ENCODE results near the gene ZNF41. TPM values are rescaled to one million over a fixed set of nuclear protein-coding genes. Genes with fewer than 3 reads are reported as not detected.

The ZNF41 gene
- total RNA-seq, 1 experiment from 2014 or later: 2.5 TPM

DNA sequence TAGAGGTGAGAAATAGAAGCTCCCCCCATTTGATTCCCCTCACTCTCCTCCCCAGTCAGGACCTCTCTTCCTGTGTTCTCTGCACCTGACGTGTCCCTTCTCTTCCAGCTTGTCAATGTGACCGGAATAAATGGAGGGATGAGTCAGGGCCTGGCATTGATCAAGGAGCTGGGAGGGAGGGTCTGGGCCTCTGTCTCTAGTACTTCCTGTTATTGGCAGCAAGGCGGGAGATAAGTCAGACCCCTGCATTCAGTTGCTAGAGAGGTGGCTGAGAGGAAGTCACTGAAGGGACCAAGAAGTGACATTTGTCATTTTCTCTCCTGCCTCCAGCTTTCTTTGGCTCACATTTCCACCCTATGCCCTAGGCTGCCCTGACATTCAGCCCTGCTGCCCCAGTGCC, 35.1 kb upstream of the ZNF41 start:
- no peaks in the 10 kb centered on the region for H3K4me1 ChIP-seq (ENCODE audit: insufficient read depth, low read length)
- no peak overlapping the region for H2BK15ac ChIP-seq (ENCODE audit: low read depth, low read length)
- H3K4me2 ChIP-seq (ENCODE audit: insufficient read depth, insufficient read length, low read length): no peak overlapping the region
- Mint-ChIP-seq H3K36me3 (ENCODE audit: insufficient read depth in 1 of 3, low read depth in 3 of 3) (peaks cover 0 to 12% (median 4%) of the 10 kb centered on the region in 3 experiments; a peak in 4 of 7 replicates), H3K27ac (no peak overlapping the region; a peak in 1 of 7 replicates), H3K4me3 (no peak overlapping the region), H3K4me1 (peaks cover 5% of the 10 kb centered on the region in 2 experiments), H3K27me3 (ENCODE audit: low read depth) (peaks cover 3% of the 10 kb centered on the region), H3K9me3 (peaks cover 52 to 59% of the 10 kb centered on the region in 2 experiments)
- no peak overlapping the region for H3K27ac ChIP-seq (ENCODE audit: insufficient read length, low read depth, low read length)
- DNase-seq: no peak
- no peak overlapping the region for H4K5ac ChIP-seq (ENCODE audit: insufficient read length, low read depth, low read length)
- H3K4ac ChIP-seq (ENCODE audit: low read depth, low read length): no peak overlapping the region
- H3T11ph ChIP-seq (ENCODE audit: low read length): no peak overlapping the region
- H3K18ac ChIP-seq (ENCODE audit: insufficient read length, low read depth, low read length): no peak overlapping the region
- H2AFZ ChIP-seq (ENCODE audit: low read length): no peak overlapping the region
- H3K79me1 ChIP-seq (ENCODE audit: insufficient read depth, low read depth, low read length, poor library complexity, severe bottlenecking): no peaks in the 10 kb centered on the region
- no peak overlapping the region for H2BK12ac ChIP-seq (ENCODE audit: insufficient read length, low read depth, low read length)
- H3K56ac ChIP-seq (ENCODE audit: insufficient read length, low read depth, low read length): no peak overlapping the region
- no peak overlapping the region for H3K9ac ChIP-seq (ENCODE audit: extremely low read depth, insufficient read length, low read length)
- no peaks in the 10 kb centered on the region; the same call in 1 of the 2 replicates for H3K27me3 ChIP-seq (ENCODE audit: insufficient read depth, low read length)
- no peaks in the 10 kb centered on the region for H3K79me2 ChIP-seq (ENCODE audit: insufficient read depth, low read length)
- H3K23ac ChIP-seq (ENCODE audit: insufficient read length, low read depth, low read length): no peak overlapping the region
- H4K8ac ChIP-seq (replicated peaks; ENCODE audit: insufficient read length, low read depth, low read length): no peak overlapping the region
- peaks cover 18% of the 10 kb centered on the region for H3K9me3 ChIP-seq (ENCODE audit: control insufficient read depth, low read depth, low read length)
- no peak overlapping the region for H4K91ac ChIP-seq (ENCODE audit: insufficient read length, low read depth, low read length)
- TF ChIP-seq, protein P1, sequence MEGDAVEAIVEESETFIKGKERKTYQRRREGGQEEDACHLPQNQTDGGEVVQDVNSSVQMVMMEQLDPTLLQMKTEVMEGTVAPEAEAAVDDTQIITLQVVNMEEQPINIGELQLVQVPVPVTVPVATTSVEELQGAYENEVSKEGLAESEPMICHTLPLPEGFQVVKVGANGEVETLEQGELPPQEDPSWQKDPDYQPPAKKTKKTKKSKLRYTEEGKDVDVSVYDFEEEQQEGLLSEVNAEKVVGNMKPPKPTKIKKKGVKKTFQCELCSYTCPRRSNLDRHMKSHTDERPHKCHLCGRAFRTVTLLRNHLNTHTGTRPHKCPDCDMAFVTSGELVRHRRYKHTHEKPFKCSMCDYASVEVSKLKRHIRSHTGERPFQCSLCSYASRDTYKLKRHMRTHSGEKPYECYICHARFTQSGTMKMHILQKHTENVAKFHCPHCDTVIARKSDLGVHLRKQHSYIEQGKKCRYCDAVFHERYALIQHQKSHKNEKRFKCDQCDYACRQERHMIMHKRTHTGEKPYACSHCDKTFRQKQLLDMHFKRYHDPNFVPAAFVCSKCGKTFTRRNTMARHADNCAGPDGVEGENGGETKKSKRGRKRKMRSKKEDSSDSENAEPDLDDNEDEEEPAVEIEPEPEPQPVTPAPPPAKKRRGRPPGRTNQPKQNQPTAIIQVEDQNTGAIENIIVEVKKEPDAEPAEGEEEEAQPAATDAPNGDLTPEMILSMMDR (conservative IDR thresholded peaks at IDR 0.05): no peak
- no peak overlapping the region for H2AK5ac ChIP-seq (ENCODE audit: insufficient read length, low read length)
- WGBS (ENCODE audit: extremely low coverage, insufficient read length, low lambda C conversion rate): no CpG with 5 or more reads among the region's 3 CpGs
- H2BK5ac ChIP-seq (ENCODE audit: insufficient read length, low read length): no peak overlapping the region
- peaks cover 3% of the 10 kb centered on the region for H3K23me2 ChIP-seq (ENCODE audit: insufficient read length, low read depth, low read length, poor library complexity, severe bottlenecking)
- H2BK120ac ChIP-seq (ENCODE audit: low read depth, low read length, poor library complexity, severe bottlenecking): no peak overlapping the region
- no peak overlapping the region for H2BK20ac ChIP-seq (ENCODE audit: low read depth, low read length, poor library complexity, severe bottlenecking)
- no peak overlapping the region for H3K14ac ChIP-seq (ENCODE audit: insufficient read depth, low read length)
- H4K20me1 ChIP-seq (ENCODE audit: control insufficient read depth, insufficient read depth, insufficient read length): no peaks in the 10 kb centered on the region
